GM12872 (cell line): ENCODE measurements around the gene CRIP3.

Source experiments
- CTCF ChIP-seq: IDR thresholded peaks from 3 replicates; pipeline ENCODE4 v1.5.1; 2011; ENCODE audit warnings: low read depth, mild to moderate bottlenecking, low read length, moderate library complexity; ENCODE audit not compliant: insufficient read depth

CRIP3 gene

GRCh38 chr6:43265564-43265963 is 43.1 kb downstream of the CRIP3 start:
- TF ChIP-seq CTCF = no peak

- no peak for TF ChIP-seq CTCF
Observed at GRCh38 chr6:43264599-43265145, 44.0 kb downstream of the CRIP3 start.

- peak; percentile 96 for TF ChIP-seq CTCF
Observed at GRCh38 chr6:43263314-43264178, 45.1 kb downstream of the CRIP3 start.

GRCh38 chr6:43262780-43263313 is 45.8 kb downstream of the CRIP3 start:
- TF ChIP-seq CTCF = no peak

GRCh38 chr6:43262000-43262779 is 46.4 kb downstream of the CRIP3 start:
- TF ChIP-seq CTCF = no peak

- TF ChIP-seq CTCF = no peak
Observed at GRCh38 chr6:43261198-43261597, 47.4 kb downstream of the CRIP3 start.

- TF ChIP-seq CTCF = no peak
Observed at GRCh38 chr6:43260791-43261190, 47.8 kb downstream of the CRIP3 start.
